A549 (cell line): ENCODE results near the gene GPR176. TPM values are rescaled to one million over a fixed set of nuclear protein-coding genes. Genes with fewer than 3 reads are reported as not detected.

Experiments
- ATAC-seq, 2 experiments: fragments of 200-7000 bp in 1 of 2; fragments of >200 bp in 1 of 2; cut with Nextera tagmentation in 1 of 2; cut with Tn5 transposase in 1 of 2; 3 replicates each; pipeline versions ENCODE4 v1.8.0 to v1.9.1; 2018 to 2020; ENCODE audit warnings: mild to moderate bottlenecking in 1 of 2, moderate library complexity in 1 of 2
- CTCF ChIA-PET: fragments of 300-600 bp; sonication (Branson Sonifier 250); formaldehyde crosslinking; extraction: SDS; loops from one replicate; lab custom pipeline; 2021; ENCODE audit warnings: antibody characterized with exemption, inconsistent platforms; lab: Yijun Ruan, JAX
- POLR2A ChIA-PET: fragments of 350-600 bp; formaldehyde crosslinking; extraction: SDS; loops from one replicate; lab custom pipeline; 2021; ENCODE audit warnings: antibody characterized with exemption, inconsistent platforms; lab: Yijun Ruan, JAX
- DNase-seq, 2 experiments: peaks; one replicate each; pipeline versions ENCODE4 v3.0.0 to v3.0.0-alpha.2; 2011 to 2016; ENCODE audit warnings: low read depth in 1 of 2, low spot score in 1 of 2
- FAIRE-seq: peaks from 2 replicates; lab custom pipeline; 2011; peaks lifted over from hg19 to GRCh38; lab: Jason Lieb, UNC
- H3K27ac ChIP-seq, 2 experiments: fragments of >200 bp; sonication (Bioruptor Twin); formaldehyde crosslinking; 3 replicates each; pipeline ENCODE4 v1.5.1; 2016 to 2017
- H3K4me1 ChIP-seq: fragments of >200 bp; sonication (Bioruptor Twin); formaldehyde crosslinking; 3 replicates; pipeline ENCODE4 v1.6.1; 2016
- H3K4me2 ChIP-seq: fragments of >200 bp; sonication (Bioruptor Twin); formaldehyde crosslinking; 3 replicates; pipeline ENCODE4 v1.6.1; 2016
- H3K4me3 ChIP-seq: fragments of >200 bp; sonication (Bioruptor Twin); formaldehyde crosslinking; 3 replicates; pipeline ENCODE4 v1.5.1; 2016
- H3K9me3 ChIP-seq: fragments of >200 bp; sonication (Bioruptor Twin); formaldehyde crosslinking; 3 replicates; pipeline ENCODE4 v1.6.1; 2016
- CHD4 ChIP-seq: fragments of 200-600 bp; sonication (generic); IDR thresholded peaks from 2 replicates; pipeline ENCODE4 v1.6.1; 2016; ENCODE audit warnings: antibody characterized with exemption, mild to moderate bottlenecking, borderline replicate concordance
- CTCF ChIP-seq: fragments of >200 bp; sonication (Bioruptor Twin); formaldehyde crosslinking; IDR thresholded peaks from 3 replicates; pipeline ENCODE4 v1.5.1; 2016
- EHMT2 ChIP-seq: fragments of 200-600 bp; sonication (generic); IDR thresholded peaks from 2 replicates; pipeline ENCODE4 v1.6.1; 2016; ENCODE audit warnings: antibody characterized with exemption, low read depth, mild to moderate bottlenecking, moderate library complexity
- HDAC2 ChIP-seq: fragments of 200-600 bp; sonication (generic); IDR thresholded peaks from 2 replicates; pipeline ENCODE4 v1.6.1; 2016
- JUNB ChIP-seq: fragments of >200 bp; sonication (Bioruptor Twin); formaldehyde crosslinking; IDR thresholded peaks from 2 replicates; pipeline ENCODE4 v1.6.1; 2016
- MAFK ChIP-seq: fragments of 450-650 bp; IDR thresholded peaks from 2 replicates; pipeline ENCODE4 v1.6.1; 2014; ENCODE audit not compliant: partially characterized antibody
- POLR2A ChIP-seq: IDR thresholded peaks from 2 replicates; pipeline ENCODE4 v1.6.1; 2012; ENCODE audit warnings: mild to moderate bottlenecking, low read length
- POLR2AphosphoS2 ChIP-seq: conservative IDR thresholded peaks from 2 replicates; pipeline ENCODE4 v1.6.1; 2012; ENCODE audit warnings: low read length, improper control_type of control experiment, inconsistent platforms
- RNF2 ChIP-seq: fragments of 200-600 bp; sonication (generic); IDR thresholded peaks from 2 replicates; pipeline ENCODE4 v1.6.1; 2016; ENCODE audit warnings: low read depth, mild to moderate bottlenecking, antibody characterized with exemption, moderate library complexity, borderline replicate concordance
- SMC3 ChIP-seq: fragments of >200 bp; sonication (Bioruptor Twin); formaldehyde crosslinking; IDR thresholded peaks from 3 replicates; pipeline ENCODE4 v1.6.1; 2018; ENCODE audit warnings: inconsistent platforms
- ZFP36 ChIP-seq: fragments of 450-650 bp; IDR thresholded peaks from 2 replicates; pipeline ENCODE4 v1.6.1; 2014; ENCODE audit warnings: borderline replicate concordance; ENCODE audit not compliant: partially characterized antibody
- ZNF302 ChIP-seq: fragments of 250-450 bp; sonication (Bioruptor Pico); IDR thresholded peaks from 2 replicates; pipeline ENCODE4 v1.9.0; 2021; ENCODE audit warnings: inconsistent platforms, mild to moderate bottlenecking, moderate library complexity
- WGBS: methylation state at CpG from one replicate; pipeline ENCODE4 v1.1.6; 2017; ENCODE audit errors: missing lambda C conversion rate; 5-methylcytosine and 5-hydroxymethylcytosine counted together
- polyA plus RNA-seq, 4 experiments: library from polyadenylated mRNA; depleted of rRNA in 3 of 4; stranded (reverse); fragments of >200 nt; fragmentation: RNase III in 1 of 4; extraction: RNeasy Plus Mini Kit Qiagen cat#74134 plus additional on column Dnase treatment in 1 of 4; gene quantifications; 2 replicates in 3 of 4; 3 replicates in 1 of 4; pipeline ENCODE4 v1.2.3, GENCODE V29; 2011 to 2017
- TF ChIP-seq, protein P1 (sequence below): fragments of 200-600 bp; sonication (generic); IDR thresholded peaks from 2 replicates; pipeline ENCODE4 v1.6.1; 2016; ENCODE audit warnings: antibody characterized with exemption, mild to moderate bottlenecking, moderate library complexity
- TF ChIP-seq, protein P2 (sequence below): IDR thresholded peaks from 2 replicates; pipeline ENCODE4 v1.6.1; 2012
- TF ChIP-seq, protein P3 (sequence below): IDR thresholded peaks from 2 replicates; pipeline ENCODE4 v1.6.1; 2012

The GPR176 gene
- polyA plus RNA-seq, 2 of the 4 experiments (the other 2 are of a cell fraction): 1.5 to 8.1 TPM

GRCh38 chr15:39793923-39794322, 126.1 kb downstream of the GPR176 start:
- no peak overlapping the region for H3K4me3 ChIP-seq
- no peak overlapping the region for H3K4me2 ChIP-seq
- ChIA-PET CTCF (interaction anchor here (1.0 kb wide), 1 partner anchor 9 kb away, joined by 3 read pairs; no protein-coding TSS in a partner anchor), POLR2A (no interaction called here)
- no peak overlapping the region for H3K27ac ChIP-seq
- DNase-seq: no peak
- no peak for ATAC-seq
- TF ChIP-seq, protein P1, sequence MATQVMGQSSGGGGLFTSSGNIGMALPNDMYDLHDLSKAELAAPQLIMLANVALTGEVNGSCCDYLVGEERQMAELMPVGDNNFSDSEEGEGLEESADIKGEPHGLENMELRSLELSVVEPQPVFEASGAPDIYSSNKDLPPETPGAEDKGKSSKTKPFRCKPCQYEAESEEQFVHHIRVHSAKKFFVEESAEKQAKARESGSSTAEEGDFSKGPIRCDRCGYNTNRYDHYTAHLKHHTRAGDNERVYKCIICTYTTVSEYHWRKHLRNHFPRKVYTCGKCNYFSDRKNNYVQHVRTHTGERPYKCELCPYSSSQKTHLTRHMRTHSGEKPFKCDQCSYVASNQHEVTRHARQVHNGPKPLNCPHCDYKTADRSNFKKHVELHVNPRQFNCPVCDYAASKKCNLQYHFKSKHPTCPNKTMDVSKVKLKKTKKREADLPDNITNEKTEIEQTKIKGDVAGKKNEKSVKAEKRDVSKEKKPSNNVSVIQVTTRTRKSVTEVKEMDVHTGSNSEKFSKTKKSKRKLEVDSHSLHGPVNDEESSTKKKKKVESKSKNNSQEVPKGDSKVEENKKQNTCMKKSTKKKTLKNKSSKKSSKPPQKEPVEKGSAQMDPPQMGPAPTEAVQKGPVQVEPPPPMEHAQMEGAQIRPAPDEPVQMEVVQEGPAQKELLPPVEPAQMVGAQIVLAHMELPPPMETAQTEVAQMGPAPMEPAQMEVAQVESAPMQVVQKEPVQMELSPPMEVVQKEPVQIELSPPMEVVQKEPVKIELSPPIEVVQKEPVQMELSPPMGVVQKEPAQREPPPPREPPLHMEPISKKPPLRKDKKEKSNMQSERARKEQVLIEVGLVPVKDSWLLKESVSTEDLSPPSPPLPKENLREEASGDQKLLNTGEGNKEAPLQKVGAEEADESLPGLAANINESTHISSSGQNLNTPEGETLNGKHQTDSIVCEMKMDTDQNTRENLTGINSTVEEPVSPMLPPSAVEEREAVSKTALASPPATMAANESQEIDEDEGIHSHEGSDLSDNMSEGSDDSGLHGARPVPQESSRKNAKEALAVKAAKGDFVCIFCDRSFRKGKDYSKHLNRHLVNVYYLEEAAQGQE: no peak
- TF ChIP-seq SMC3 (no peak), HDAC2 (no peak), ZNF302 (CRISPR knock-in tag) (no peak), CHD4 (no peak), JUNB (no peak)
- TF ChIP-seq, protein P2, sequence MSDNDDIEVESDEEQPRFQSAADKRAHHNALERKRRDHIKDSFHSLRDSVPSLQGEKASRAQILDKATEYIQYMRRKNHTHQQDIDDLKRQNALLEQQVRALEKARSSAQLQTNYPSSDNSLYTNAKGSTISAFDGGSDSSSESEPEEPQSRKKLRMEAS: no peak
- FAIRE-seq: no peak
- no peaks in the 10 kb centered on the region for H3K4me1 ChIP-seq
- WGBS: 82% methylated on average over 4 of the region's 4 CpGs
- no peaks in the 10 kb centered on the region for H3K9me3 ChIP-seq

GRCh38 chr15:39792844-39793335, 127.2 kb downstream of the GPR176 start:
- ChIA-PET CTCF (no interaction called here), POLR2A (no interaction called here)
- WGBS: 76% methylated on average over 4 of the region's 4 CpGs
- H3K27ac ChIP-seq: no peak overlapping the region
- ATAC-seq: no peak
- H3K4me2 ChIP-seq: no peak overlapping the region
- H3K4me3 ChIP-seq: no peak overlapping the region
- no peaks in the 10 kb centered on the region for H3K9me3 ChIP-seq
- FAIRE-seq: no peak
- DNase-seq: no peak
- TF ChIP-seq CTCF: no peak
- no peak for TF ChIP-seq CHD4
- TF ChIP-seq, protein P3, sequence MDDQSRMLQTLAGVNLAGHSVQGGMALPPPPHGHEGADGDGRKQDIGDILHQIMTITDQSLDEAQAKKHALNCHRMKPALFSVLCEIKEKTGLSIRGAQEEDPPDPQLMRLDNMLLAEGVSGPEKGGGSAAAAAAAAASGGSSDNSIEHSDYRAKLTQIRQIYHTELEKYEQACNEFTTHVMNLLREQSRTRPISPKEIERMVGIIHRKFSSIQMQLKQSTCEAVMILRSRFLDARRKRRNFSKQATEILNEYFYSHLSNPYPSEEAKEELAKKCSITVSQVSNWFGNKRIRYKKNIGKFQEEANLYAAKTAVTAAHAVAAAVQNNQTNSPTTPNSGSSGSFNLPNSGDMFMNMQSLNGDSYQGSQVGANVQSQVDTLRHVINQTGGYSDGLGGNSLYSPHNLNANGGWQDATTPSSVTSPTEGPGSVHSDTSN: no peak
- TF ChIP-seq POLR2AphosphoS2: no peak
- no peak for TF ChIP-seq RNF2
- no peak for TF ChIP-seq ZFP36
- H3K4me1 ChIP-seq: no peaks in the 10 kb centered on the region

DNA sequence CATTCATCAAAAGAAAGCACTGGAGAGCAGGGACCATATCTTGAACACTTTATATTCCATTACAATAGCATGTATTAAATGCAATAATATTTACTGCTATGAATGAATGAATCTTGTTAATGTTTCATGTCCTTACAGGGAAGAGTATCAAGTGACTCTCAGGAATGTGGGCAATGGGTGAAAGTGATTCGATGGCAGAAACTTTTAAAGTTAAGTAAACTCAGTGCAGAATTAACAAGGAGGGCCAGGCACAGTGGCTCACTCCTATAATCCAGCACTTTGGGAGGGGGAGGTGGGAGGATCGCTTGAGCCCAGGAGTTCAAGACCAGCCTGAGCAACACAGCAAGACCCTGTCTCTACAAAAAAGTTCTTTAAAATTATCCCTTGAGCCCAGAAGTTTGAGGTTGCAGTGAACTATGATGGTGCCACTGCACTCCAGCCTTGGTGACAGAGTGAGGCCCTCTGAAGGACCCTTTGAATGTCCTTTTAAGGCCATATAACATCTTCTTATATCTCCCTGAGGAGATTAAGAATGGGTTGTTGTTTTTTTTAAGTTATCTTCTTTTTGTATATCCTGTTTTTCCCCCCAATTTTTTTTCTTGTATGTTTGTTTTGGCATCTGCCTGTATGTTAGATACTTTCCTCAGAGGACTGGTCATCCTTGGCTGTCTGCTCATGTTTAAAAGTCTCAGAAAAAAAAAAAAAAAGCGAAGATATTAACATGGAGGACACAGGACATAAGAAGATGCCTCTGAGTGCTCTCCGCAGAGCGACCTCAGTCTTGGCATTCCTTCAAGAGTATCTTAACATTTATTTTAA, 127.8 kb downstream of the GPR176 start:
- FAIRE-seq: no peak
- Histone ChIP-seq H3K9me3 (no peaks in the 10 kb centered on the region), H3K4me3 (no peak overlapping the region), H3K27ac (no peak overlapping the region), H3K4me1 (no peaks in the 10 kb centered on the region)
- CTCF ChIA-PET: no interaction called here
- ATAC-seq: no peak
- DNase-seq: no peak
- POLR2A ChIA-PET: interaction anchor here (0.6 kb wide), 1 partner anchor 53 kb away, joined by 3 read pairs; no protein-coding TSS in a partner anchor
- 73% methylated on average over 5 of the region's 5 CpGs for WGBS
- TF ChIP-seq CTCF: no peak
- no peak for TF ChIP-seq POLR2A
- no peak for TF ChIP-seq EHMT2
- TF ChIP-seq MAFK: no peak
- TF ChIP-seq, all 56 proteins: peak for 0
- H3K4me2 ChIP-seq: no peak overlapping the region
